HG03354 (cell line): ENCODE measurements around the gene C3orf20.
A peak's percentile ranks its signal among the peaks of the same experiment; 100 is the strongest.

Source experiments
- ATAC-seq: cut with Tn5 transposase; IDR thresholded peaks from one replicate; pipeline ENCODE4 v1.9.1; 2021; ENCODE audit warnings: mild to moderate bottlenecking; ENCODE audit not compliant: unreplicated experiment, poor library complexity, severe bottlenecking

C3orf20 gene

DNA sequence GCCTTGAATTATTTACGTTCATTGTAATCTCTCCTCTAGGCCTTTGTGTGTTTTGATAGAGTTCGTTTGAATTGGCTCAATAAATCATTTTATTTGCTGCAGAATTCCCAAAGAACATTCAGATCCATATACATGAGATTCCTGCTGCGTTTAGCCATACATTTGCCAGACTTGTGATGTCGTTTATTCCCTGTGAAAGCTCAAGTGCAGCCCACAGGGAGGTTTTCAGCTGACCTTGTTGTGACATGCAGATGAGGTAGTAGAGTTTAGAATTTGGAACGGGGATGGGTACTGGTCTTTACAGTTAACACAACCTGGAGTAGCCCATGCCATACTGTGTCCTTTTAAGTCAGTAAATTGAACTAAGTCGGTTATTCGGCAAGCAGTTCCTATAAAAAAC is at the start of gene C3orf20:
C3orf20 (plus strand) TSS at position 301 of the 400 bp plus-strand sequence. CDS start 7,573 bp downstream, outside the sequence.
- ATAC-seq: no peak

DNA sequence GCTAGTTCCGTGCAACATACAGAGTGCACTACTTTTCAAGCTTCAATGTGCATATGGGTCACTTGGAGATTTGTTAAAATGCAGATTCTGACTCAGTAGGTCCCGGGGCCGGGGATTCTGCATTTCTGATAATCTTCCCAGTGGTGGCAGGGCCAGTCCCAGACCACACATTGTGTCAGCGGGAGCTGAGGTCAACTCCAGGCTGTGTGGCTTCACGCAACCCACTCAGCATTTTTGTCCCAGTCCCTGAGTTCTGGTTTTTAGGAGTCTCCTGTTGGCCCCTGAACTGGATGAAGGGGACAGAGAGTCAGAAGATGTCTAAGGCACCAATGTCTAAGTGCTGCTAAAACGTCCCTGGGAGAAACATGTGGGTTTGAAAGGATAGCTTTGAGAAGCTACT is 49.5 kb upstream of the C3orf20 start:
- no peak for ATAC-seq

DNA sequence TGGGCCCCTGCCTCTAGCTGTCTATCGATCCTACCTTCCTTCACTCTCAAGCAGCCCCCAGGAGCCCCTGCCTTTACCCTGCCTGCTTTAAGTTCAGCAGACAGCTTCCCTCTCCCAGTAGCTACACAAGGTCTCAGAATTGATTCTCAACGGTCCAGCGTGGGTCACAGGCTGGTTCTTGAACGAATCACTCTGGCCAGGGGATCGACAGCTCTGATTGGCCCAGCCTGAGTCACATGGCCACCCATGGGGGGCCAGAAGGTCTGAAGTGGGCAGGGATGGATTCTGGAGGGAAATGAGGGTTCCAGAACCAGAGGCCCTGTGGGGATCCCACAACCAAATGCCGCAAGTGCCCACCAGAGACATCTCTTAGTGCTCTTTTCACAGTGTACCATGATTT is 47.1 kb upstream of the C3orf20 start:
- no peak for ATAC-seq

DNA sequence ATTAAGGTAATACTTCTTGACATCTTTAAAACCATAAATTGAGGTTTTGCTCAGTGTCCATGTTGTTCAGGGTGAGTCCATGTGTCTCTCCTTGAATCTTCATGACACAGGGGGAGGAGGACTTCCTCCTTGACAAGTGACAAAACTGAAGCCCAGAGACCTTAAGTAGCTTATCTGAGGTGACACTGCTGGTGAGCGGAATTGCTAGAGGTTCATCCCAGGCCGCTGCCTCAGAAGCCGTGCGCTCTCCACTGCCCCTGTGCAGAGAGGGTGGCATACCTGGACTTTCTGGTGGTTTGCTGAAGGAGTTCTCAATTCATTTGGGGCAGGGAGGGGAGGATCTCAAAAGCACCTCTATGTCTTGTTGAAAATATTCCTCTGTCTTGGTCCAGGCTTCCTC is 46.5 kb upstream of the C3orf20 start:
- ATAC-seq: no peak

DNA sequence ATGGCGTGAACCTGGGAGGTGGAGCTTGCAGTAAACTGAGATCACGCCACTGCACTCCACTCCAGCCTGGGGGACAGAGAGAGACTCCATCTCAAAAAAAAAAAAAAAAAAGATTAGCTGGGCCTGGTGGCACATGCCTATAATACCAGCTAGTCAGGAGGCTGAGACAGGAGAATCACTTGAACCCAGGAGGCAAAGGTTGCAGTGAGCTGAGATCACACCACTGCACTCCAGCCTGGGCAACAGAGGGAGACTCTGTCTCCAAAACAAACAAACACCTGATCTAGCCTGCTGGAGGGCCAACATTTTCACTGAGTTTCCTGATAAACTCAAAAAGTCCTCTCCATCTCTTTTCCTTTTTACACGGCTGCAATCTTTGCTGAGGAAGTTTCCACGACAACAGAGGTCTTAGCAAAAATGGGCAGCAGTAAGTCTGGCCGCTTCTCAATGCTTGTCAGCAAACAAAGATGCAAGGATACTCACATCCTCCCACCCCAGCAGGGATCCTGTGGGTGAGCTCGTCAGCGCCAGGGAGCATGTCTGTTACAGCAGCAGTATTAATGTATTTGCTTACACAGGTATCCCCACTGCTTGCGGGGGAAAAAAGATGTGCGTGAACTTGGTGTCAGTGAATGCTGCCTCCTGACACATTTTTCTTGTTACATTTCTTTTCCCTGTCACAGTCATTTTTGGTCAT is 44.4 kb upstream of the C3orf20 start:
- no peak for ATAC-seq

DNA sequence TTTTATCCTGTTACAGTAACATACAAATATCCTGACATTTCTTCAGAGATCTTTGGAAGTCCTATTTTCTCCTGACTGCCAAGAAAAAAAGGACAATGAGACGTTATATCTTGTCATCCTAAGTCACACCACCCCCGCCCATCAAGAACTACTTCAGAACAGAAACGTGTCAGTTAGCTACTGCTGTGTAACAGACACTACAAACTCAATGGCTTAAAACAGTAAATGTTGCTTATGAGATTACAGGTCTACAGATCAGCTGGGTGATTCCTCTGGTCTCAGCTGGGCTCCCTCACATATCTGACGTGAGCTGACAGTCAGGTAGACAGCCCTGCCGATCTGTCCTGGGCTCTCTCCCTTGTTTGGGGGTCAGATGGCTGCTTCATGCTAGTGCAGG is 43.8 kb upstream of the C3orf20 start:
- no peak for ATAC-seq

DNA sequence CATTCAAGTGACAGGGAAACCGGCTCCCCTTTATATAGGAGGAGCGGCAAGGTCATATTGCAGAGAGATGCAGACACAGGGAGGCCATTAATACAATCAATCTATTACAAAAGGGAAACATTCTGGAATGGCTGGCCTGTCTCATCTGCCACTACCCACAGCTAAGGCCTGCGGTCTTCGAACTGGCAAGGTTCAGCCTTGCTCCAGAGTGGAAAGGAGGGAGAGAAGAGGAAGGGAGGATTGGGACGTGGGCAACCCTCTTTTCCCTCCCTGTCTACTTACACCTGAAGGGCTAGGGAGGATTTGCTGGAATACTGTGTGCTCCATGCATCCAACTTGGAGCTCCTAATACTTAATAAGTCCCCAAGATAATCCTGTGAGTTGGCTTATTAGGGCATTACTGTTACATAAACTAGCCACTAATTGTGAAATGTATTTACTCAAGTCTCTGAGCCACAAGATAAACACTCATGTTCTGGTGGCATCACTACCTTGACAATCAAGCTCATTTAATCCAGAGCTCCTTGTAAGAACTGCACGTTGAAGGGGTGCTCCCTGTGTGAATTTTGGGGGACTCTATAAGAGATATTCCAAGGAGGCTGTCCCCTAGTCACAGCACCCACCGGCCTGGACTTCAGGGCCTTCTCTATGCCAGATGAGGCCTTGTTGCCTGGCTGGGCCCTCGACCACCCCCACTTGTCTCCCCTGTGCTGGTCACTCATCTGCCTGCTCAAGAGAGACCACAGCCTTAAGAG is 43.1 kb upstream of the C3orf20 start:
- ATAC-seq: no peak

DNA sequence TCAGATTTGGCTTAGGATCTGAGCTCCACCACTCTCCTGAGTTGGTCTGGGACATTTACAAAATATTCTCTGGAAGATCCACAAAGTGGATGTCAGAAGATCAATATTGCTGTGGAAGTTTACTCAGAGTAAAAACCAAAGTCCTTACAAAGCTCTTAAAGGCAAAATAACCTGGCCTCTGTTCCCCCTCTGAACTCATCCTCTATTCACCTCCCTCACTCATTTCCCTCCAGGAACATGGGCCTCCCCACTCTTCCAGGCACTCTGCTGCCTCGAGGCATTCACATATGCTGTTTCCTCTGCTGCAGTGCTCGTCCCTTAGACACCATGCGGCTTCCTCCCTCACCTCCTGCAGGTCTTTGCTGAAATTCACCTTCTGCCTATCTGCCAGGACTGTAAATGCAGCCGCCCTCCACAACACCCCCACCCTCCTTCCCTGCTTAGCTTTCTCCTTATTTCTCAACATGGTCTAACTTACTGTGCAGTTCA is 42.5 kb upstream of the C3orf20 start:
- no peak for ATAC-seq

DNA sequence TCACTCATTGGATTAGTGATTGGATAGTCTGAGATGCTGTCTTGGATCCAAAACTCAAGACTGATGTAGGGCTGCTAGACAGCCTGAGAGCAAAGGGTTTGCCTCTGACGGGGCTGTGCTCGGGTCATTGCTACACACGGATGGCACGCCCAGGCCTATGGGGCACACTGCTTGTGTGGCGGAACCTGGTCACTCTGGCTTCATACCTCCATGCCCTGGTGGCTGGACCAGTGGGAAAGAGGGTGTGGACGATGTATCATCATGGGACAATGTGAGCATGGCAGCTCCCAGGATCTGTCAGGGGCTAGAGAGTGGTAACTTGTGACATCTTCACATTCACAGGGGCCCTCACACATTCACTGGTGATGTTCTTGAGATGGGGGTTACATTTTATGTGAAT is 41.5 kb upstream of the C3orf20 start:
- no peak for ATAC-seq

DNA sequence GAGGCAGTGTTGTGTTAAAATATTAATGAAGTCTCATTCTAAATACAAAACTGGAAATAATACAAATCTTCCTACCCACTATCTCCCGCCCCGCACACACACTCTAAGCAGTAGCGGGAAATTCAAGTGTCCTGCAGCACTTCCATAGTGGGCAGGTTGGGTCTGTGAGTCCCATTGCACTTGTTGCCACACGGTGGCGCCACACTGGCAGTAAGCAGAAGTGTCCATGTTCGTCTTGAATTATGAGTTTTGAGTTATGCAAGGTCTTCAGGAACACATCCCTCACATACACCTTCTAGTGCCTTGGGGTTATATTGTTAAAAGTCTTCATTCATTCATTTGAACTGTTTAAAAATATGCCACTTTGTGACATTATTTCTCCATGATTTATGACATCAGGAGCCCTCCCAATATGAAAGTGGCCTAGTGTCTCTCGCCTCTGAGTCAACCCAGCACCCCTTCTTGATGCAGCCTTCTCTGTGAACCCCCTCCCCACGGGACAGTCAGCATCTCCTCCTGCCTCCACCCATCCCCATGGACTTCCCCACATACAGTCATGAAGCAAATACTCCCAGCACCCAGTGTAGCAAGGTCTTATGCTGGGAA is 41.0 kb upstream of the C3orf20 start:
- peak; percentile 65 for ATAC-seq

DNA sequence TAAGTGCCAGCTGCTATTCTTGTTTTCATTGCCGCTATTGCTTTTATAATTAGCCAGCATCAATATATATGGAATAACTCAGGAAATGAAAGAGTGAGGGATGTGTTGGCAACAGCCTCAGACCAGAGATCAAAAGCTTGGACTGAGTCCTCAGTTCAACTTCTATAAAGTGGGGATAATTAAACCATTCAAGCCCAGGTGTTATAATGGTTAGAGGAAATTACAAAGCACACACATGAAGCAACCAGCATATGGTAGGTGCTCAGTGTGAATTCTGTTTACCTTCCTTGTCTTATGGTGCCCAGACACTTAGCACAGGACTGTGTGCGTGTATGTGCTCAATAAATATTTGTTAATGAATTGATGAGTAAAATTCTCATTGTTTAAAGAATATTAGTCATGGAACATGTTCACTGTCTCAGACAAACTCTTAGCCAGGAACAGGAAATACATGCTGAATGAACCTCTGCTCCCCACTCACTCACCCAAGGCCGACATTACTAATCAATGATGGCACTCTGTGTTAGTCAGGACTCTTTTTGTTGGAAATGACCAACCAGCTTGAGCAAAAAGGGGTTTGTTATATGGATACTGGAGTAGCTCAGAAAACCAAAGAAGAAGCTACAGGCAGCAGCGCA is 40.1 kb upstream of the C3orf20 start:
- no peak for ATAC-seq

DNA sequence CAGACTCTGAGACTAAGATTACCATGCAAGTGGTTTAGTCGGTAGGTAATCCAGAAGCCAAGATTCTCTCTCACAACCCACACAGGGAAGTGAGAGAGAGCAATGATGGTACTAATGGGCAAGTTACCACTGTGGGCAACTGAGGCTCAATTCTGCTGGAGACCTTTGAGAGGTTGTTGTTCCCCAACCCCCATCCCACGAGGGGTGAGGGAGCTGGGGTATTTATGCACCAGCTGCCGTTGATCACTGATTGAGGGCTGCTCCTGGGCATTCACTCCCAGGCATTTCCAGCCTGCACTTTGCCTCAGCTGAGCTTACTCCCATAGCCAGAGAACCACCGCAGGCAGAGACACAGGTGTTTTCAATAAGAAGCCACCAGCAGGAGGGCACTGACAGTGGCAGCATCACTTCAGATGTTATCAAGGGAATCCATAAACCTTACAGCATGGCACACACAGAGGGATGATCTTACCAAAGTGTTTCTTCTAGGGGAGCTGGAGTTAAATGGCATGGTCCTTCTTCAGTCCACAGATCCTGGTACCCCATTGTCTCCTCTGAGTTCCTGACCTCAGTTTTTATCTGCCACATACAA is 38.3 kb upstream of the C3orf20 start:
- no peak for ATAC-seq

DNA sequence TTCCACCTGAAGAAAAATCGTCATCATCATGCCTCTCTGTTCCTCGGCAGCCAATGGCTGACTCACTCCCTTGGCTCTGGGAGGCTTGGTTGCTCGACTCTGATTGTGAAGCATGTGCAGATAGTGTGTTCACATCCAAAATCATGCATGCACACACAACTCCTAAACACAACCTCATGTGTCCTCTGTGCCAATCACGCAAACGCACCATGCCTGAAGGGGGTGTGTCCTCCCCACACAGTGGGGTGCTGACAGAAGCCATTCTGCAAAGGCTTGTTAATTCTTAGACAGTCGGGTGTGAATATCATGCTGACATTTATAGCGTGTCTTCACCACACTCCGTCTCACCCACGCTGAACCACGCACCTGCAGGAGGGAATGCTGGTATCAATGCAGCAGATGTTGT is 34.8 kb upstream of the C3orf20 start:
- ATAC-seq: no peak

DNA sequence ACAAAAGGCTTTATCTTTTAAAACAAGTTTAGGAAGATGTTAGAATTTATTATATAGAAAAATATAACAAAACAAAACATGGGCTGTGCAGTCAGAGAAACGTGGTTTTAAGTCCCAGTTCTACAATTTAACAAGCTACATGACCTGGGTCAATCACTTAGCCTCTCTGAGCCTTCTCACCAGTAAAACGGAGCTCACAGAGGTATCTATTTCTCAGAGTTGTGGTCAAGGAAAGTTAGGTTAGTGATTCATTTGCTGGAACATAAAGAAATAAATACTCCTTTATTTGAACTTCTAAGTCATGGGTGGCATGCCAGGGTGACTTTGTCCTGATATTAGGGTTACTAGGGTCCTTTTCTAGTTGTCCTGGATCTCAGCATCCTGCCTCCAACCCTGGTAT is 34.2 kb upstream of the C3orf20 start:
- no peak for ATAC-seq

DNA sequence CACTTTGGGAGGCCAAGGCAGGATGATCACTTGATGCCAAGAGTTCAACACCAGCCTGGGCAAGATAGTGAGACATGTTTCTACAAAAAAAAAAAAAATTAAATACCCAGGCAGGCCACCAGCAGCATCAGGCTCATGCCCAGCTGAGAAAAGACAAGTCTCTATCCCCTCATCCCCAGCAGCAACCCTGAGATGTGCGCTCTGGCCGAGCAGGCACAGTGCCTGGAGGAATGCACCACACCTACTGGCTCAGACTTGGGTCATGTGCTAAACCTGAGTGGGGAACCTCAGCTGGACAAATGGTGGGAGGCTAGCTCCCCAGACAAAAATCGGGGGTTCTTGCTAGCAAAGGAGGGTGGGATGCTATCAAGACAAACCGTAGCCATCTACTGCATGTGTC is 33.6 kb upstream of the C3orf20 start:
- ATAC-seq: no peak

DNA sequence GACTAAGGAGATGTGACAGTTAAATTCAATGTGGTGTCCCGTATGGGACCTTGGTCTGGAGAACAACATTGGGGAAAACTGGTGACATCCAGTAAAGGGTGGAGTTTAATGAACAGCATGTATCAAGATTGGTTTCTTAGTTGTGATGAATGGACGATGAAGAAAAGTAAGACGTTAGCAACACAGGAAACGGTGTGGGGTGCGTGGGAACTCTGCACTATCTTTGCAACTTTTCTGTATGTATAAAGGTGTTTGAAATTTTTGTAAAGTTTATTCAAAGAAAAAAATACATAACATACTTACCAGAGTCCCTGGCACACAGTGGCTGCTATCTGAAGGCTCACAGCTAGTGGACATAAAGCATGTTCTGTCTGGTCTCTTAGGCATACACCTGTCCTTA is 29.5 kb upstream of the C3orf20 start:
- ATAC-seq: no peak

DNA sequence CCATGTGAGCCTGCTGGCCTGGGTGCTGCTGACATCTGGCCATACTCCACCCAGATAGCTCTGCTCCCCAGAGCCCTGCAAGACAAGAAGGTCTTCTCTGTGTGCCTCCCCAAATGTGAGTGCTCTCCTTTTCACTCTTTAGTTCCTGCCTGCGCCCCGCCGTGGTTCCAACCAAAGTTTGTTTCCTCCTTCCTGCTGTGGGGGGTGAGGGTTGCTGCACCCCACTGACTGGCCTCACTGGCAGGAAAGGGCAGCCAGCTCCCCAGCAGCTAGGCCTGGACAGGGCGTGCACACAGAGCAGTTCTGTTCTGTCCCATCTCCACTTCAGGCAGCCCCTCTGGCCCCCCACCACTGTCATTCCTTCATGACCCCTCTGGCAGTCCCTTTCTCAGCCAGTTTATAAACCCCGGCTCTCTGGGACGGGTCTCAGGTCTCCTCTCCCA is 28.8 kb upstream of the C3orf20 start:
- no peak for ATAC-seq

DNA sequence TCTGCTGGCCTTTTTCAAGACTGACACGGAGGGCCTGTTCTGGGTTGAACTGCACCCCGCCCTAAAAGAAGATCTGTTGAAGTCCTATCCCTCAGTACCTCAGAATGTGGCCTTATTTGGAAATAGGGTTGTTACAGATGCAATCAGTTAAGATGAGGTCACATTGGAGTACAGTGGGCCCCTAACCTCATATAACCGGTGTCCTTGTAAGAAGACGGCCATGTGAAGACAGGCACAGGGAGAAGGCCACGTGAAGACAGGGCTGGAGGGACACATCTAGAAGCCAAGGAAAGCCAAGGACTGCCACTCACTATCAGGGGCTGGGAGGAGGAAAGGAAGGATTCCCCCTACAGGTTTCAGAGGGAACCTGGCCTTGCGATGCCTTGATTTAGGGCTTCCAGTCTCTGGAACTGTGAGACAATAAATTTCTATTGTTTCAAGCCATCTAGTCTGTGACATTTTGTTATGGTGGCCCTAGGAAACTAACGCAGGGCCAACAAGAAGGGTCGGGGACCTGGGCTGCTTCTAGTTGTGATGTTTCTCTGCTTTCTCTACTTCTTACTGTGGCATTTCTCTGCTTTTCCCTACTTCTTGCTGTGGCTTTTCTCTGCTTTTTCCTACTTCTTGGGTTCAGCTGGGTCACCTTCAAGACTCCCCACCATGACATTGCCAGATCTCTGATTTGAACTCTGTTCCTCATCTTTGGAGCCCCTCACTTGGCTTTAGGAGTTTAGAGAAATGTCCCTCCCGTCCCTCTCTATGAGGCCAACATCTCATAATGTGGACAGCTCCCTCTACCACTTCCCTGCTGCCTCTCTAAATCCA is 28.1 kb upstream of the C3orf20 start:
- no peak for ATAC-seq
